Measurements from ENCODE around the gene C16orf96. TPM values are rescaled to one million over a fixed set of nuclear protein-coding genes. Genes with fewer than 3 reads are reported as not detected.

C16orf96 gene
- total RNA-seq, 1 experiment from 2014 or later: 0.15 TPM

DNA sequence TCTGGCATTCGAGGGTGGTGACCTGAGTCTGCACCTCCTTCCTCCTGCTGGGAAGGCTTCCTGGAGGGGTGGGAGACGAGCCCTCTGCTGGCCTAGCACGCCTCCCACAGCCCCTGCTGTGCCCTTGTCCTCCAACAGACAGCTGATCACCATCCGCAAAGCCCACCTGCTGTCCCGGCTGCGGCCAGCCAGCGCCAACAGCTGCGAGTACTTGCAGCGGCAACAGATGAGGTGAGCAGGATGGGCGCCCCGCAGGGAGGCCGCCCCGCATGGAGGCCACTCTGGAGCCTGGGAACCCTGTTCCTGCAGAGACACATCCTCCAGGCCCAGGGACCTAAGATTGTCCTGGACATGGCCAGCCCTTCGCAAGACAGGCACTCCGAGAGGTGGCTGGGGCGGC is 36.9 kb downstream of the C16orf96 start:
- POLR2A ChIA-PET: no interaction called here
- intact Hi-C loops (cut with micrococcal nuclease; ENCODE audit: unreplicated experiment): no loop called here
- ATAC-seq: no peak

DNA sequence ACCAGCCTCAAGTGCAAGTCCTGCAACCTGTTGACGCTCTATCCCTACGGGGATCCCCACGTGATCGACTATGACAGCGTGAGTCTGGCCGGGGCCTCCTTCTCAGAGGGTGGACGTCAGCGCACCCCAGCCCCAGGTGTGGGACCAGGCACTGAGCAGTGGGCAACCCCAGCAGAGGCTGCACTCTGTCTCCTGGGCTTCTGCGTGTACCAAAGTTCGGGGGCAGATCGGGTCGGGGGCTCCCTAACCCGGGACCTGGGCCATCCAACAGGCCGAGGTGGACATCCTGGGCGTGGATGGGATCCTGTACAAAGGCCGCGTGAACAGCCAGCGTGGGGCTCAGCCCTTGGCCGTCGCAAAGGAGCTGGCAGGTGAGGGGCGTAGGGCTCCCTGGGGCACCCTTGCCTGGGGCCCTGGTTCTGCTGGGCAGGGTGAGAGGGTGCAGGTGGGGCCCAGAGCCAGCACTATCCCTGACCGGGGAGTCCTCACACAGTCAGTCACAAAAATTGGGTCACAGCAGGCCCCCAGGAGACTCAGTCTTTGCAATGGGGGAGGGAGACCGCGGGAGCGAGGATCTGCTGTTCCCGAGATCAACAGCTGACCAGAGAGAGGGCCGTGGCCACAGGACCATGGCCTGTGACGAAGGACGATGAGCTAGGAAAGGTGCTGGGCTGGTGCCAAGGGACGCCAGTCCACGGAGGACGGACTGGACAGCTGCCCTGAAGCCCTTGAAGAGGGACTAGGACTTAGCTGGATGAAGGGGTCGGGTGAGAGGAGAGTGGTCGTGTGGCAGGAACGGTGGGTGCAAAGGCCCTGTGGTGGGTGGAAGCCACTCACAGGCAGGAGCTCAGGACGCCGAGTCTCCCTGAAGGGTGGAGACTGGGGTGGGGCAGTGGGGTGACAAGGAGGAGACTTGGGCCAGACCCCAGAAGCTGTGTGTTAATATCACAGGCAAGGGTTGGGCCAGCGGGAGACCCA is 38.6 kb downstream of the C16orf96 start:
- TF ChIP-seq SIN3A (IDR thresholded peaks at IDR 0.05; ENCODE audit: borderline replicate concordance, insufficient read depth, low read depth, low read length) (no peak), TCF7L2 (IDR thresholded peaks at IDR 0.05; ENCODE audit: low read depth, low read length) (no peak), REST (IDR thresholded peaks at IDR 0.05; ENCODE audit: insufficient read depth in 1 of 2, low read depth in 2 of 2, low read length in 1 of 2) (no peak)
- TF ChIP-seq, protein P1, sequence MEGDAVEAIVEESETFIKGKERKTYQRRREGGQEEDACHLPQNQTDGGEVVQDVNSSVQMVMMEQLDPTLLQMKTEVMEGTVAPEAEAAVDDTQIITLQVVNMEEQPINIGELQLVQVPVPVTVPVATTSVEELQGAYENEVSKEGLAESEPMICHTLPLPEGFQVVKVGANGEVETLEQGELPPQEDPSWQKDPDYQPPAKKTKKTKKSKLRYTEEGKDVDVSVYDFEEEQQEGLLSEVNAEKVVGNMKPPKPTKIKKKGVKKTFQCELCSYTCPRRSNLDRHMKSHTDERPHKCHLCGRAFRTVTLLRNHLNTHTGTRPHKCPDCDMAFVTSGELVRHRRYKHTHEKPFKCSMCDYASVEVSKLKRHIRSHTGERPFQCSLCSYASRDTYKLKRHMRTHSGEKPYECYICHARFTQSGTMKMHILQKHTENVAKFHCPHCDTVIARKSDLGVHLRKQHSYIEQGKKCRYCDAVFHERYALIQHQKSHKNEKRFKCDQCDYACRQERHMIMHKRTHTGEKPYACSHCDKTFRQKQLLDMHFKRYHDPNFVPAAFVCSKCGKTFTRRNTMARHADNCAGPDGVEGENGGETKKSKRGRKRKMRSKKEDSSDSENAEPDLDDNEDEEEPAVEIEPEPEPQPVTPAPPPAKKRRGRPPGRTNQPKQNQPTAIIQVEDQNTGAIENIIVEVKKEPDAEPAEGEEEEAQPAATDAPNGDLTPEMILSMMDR (IDR thresholded peaks at IDR 0.05): no peak
- DNase-seq (ENCODE audit: low read depth, low spot score) (no peak), ATAC-seq (no peak)
- no peaks in the 10 kb centered on the region for H3K27me3 ChIP-seq (ENCODE audit: control insufficient read depth, insufficient read depth, low read length)
- ChIA-PET CTCF (interaction anchor here (0.7 kb wide), 1 partner anchor 9 kb away, joined by 6 read pairs; no protein-coding TSS in a partner anchor), POLR2A (no interaction called here)
- in situ Hi-C loops (cut with HindIII; ENCODE audit: low pct_unique_long_range_greater_than_20kb, low sequenced_read_pairs): no loop called here
- H3K9me3 ChIP-seq (ENCODE audit: control insufficient read depth, insufficient read depth, low read depth, low read length): no peaks in the 10 kb centered on the region
- H3K4me1 ChIP-seq (ENCODE audit: control insufficient read depth, insufficient read depth, low read length): no peaks in the 10 kb centered on the region
- no TSS peak for BruUV-seq (replicated peaks)
- H3K27ac ChIP-seq (ENCODE audit: low read length): no peak overlapping the region
- H3K36me3 ChIP-seq (ENCODE audit: control insufficient read depth, insufficient read depth, low read length): no peaks in the 10 kb centered on the region
- intact Hi-C loops (cut with micrococcal nuclease; ENCODE audit: unreplicated experiment): no loop called here
- H3K4me3 ChIP-seq (ENCODE audit: low read depth in 2 of 2, low read length in 2 of 2): no peak overlapping the region

More for the DNA sequence above, 36.9 kb downstream of the C16orf96 start:
- DNase-seq (ENCODE audit: low read depth, low spot score): no peak
- Histone ChIP-seq H3K27me3 (ENCODE audit: control insufficient read depth, insufficient read depth, low read length) (no peaks in the 10 kb centered on the region), H3K4me1 (ENCODE audit: control insufficient read depth, insufficient read depth, low read length) (no peaks in the 10 kb centered on the region), H3K27ac (ENCODE audit: low read length) (no peak overlapping the region), H3K36me3 (ENCODE audit: control insufficient read depth, insufficient read depth, low read length) (no peaks in the 10 kb centered on the region), H3K9me3 (ENCODE audit: control insufficient read depth, insufficient read depth, low read depth, low read length) (no peaks in the 10 kb centered on the region; the same call in 1 of the 2 replicates), H3K4me3 (ENCODE audit: low read depth in 2 of 2, low read length in 2 of 2) (no peak overlapping the region)
- no TSS peak for BruUV-seq (replicated peaks)
- CTCF ChIA-PET: no interaction called here
- no peak for TF ChIP-seq REST (IDR thresholded peaks at IDR 0.05; ENCODE audit: insufficient read depth in 1 of 2, low read depth in 2 of 2, low read length in 1 of 2)
- TF ChIP-seq, protein P1 (IDR thresholded peaks at IDR 0.05): no peak
- TF ChIP-seq TCF7L2 (IDR thresholded peaks at IDR 0.05; ENCODE audit: low read depth, low read length): no peak
- no peak for TF ChIP-seq SIN3A (IDR thresholded peaks at IDR 0.05; ENCODE audit: borderline replicate concordance, insufficient read depth, low read depth, low read length)
- no peak for TF ChIP-seq POLR2AphosphoS5 (IDR thresholded peaks at IDR 0.05; ENCODE audit: low read depth, low read length)
- in situ Hi-C loops (cut with HindIII; ENCODE audit: low pct_unique_long_range_greater_than_20kb, low sequenced_read_pairs): no loop called here

Measured in Panc1 (cell line).